ENCODE results near the gene DOCK4.

The DOCK4 gene

GRCh38 chr7:111894518-111894917, 311.7 kb downstream of the DOCK4 start:
- no peak for DNase-seq (ENCODE audit: low spot score)

- no peak for DNase-seq (ENCODE audit: low spot score)
Observed at GRCh38 chr7:111893190-111893589, 313.0 kb downstream of the DOCK4 start.

- no peak for DNase-seq (ENCODE audit: low spot score)
Observed at GRCh38 chr7:111892588-111892987, 313.6 kb downstream of the DOCK4 start.

GRCh38 chr7:111887734-111888133, 318.5 kb downstream of the DOCK4 start:
- no peak for DNase-seq (ENCODE audit: low spot score)

GRCh38 chr7:111886233-111886632, 320.0 kb downstream of the DOCK4 start:
- DNase-seq (ENCODE audit: low spot score) = no peak

GRCh38 chr7:111883241-111883640, 323.0 kb downstream of the DOCK4 start:
- DNase-seq (ENCODE audit: low spot score) = no peak

GRCh38 chr7:111878785-111879184, 327.4 kb downstream of the DOCK4 start:
- no peak for DNase-seq (ENCODE audit: low spot score)

GRCh38 chr7:111877931-111878330, 328.3 kb downstream of the DOCK4 start:
- no peak for DNase-seq (ENCODE audit: low spot score)

- no peak for DNase-seq (ENCODE audit: low spot score)
Observed at GRCh38 chr7:111873963-111874690, 332.1 kb downstream of the DOCK4 start.

- no peak for DNase-seq (ENCODE audit: low spot score)
Observed at GRCh38 chr7:111873326-111873646, 332.9 kb downstream of the DOCK4 start.

- no peak for DNase-seq (ENCODE audit: low spot score)
Observed at GRCh38 chr7:111872450-111873325, 333.5 kb downstream of the DOCK4 start.

GRCh38 chr7:111871283-111871682, 334.9 kb downstream of the DOCK4 start:
- DNase-seq (ENCODE audit: low spot score) = no peak

GRCh38 chr7:111869280-111869679, 336.9 kb downstream of the DOCK4 start:
- no peak for DNase-seq (ENCODE audit: low spot score)

- DNase-seq (ENCODE audit: low spot score) = no peak
Observed at GRCh38 chr7:111867348-111867931, 338.8 kb downstream of the DOCK4 start.

- no peak for DNase-seq (ENCODE audit: low spot score)
Observed at GRCh38 chr7:111866787-111867186, 339.4 kb downstream of the DOCK4 start.

- DNase-seq (ENCODE audit: low spot score) = no peak
Observed at GRCh38 chr7:111865430-111865829, 340.8 kb downstream of the DOCK4 start.

- no peak for DNase-seq (ENCODE audit: low spot score)
Observed at GRCh38 chr7:111864291-111864976, 341.8 kb downstream of the DOCK4 start.

GRCh38 chr7:111863269-111863668, 342.9 kb downstream of the DOCK4 start:
- DNase-seq (ENCODE audit: low spot score) = no peak

GRCh38 chr7:111860248-111860647, 346.0 kb downstream of the DOCK4 start:
- DNase-seq (ENCODE audit: low spot score) = no peak

- DNase-seq (ENCODE audit: low spot score) = no peak
Observed at GRCh38 chr7:111858331-111858730, 347.9 kb downstream of the DOCK4 start.

- DNase-seq (ENCODE audit: low spot score) = no peak
Observed at GRCh38 chr7:111855842-111856227, 350.4 kb downstream of the DOCK4 start.

GRCh38 chr7:111855161-111855841, 350.9 kb downstream of the DOCK4 start:
- DNase-seq (ENCODE audit: low spot score) = no peak

Data from CD4-positive, alpha-beta T cell treated with Interleukin-15 for 4 hours (primary cell).